ENCODE results near the gene ZNF561.
"Not testable (repeated sequence)": the region's sequence is repeated elsewhere in the genome, so short reads cannot be mapped to it uniquely, and the experiment has no call there.

The ZNF561 gene

GRCh38 chr19:9621156-9622037, at the start of gene ZNF561:
Gene ZNF561 (minus strand): TSS chr19:9621232. CDS start chr19:9619456, 1,776 bp downstream.
- peak; percentile 80 for DNase-seq (ENCODE audit: low read depth)

GRCh38 chr19:9668544-9668943, 47.5 kb upstream of the ZNF561 start:
- no peak for DNase-seq (ENCODE audit: low read depth)

- DNase-seq (ENCODE audit: low read depth), result no peak
Observed at GRCh38 chr19:9667898-9668297, 46.9 kb upstream of the ZNF561 start.

GRCh38 chr19:9658769-9659168, 37.7 kb upstream of the ZNF561 start:
- DNase-seq (ENCODE audit: low read depth), result no peak

- DNase-seq (ENCODE audit: low read depth), result not testable (repeated sequence)
Observed at GRCh38 chr19:9653066-9653555, 32.1 kb upstream of the ZNF561 start.

GRCh38 chr19:9651464-9651863, 30.4 kb upstream of the ZNF561 start:
- not testable (repeated sequence) for DNase-seq (ENCODE audit: low read depth)

- DNase-seq (ENCODE audit: low read depth), result no peak
Observed at GRCh38 chr19:9650345-9650744, 29.3 kb upstream of the ZNF561 start.

GRCh38 chr19:9645472-9645871, 24.4 kb upstream of the ZNF561 start:
- DNase-seq (ENCODE audit: low read depth), result no peak

- DNase-seq (ENCODE audit: low read depth), result no peak
Observed at GRCh38 chr19:9644472-9644871, 23.4 kb upstream of the ZNF561 start.

- no peak for DNase-seq (ENCODE audit: low read depth)
Observed at GRCh38 chr19:9641810-9642209, 20.8 kb upstream of the ZNF561 start.

- no peak for DNase-seq (ENCODE audit: low read depth)
Observed at GRCh38 chr19:9640956-9641355, 19.9 kb upstream of the ZNF561 start.

- no peak for DNase-seq (ENCODE audit: low read depth)
Observed at GRCh38 chr19:9636018-9636417, 15.0 kb upstream of the ZNF561 start.

GRCh38 chr19:9627856-9628255, 6.8 kb upstream of the ZNF561 start:
- no peak for DNase-seq (ENCODE audit: low read depth)

GRCh38 chr19:9622531-9622930, 1.5 kb upstream of the ZNF561 start:
- no peak for DNase-seq (ENCODE audit: low read depth)

GRCh38 chr19:9620842-9621155, 233 bp downstream of the ZNF561 start:
- DNase-seq (ENCODE audit: low read depth), result no peak

GRCh38 chr19:9615844-9616243, 5.2 kb downstream of the ZNF561 start:
- no peak for DNase-seq (ENCODE audit: low read depth)

- DNase-seq (ENCODE audit: low read depth), result no peak
Observed at GRCh38 chr19:9610484-9611113, 10.4 kb downstream of the ZNF561 start.

- DNase-seq (ENCODE audit: low read depth), result no peak
Observed at GRCh38 chr19:9608912-9609311, 12.1 kb downstream of the ZNF561 start.

GRCh38 chr19:9597027-9597426, 24.0 kb downstream of the ZNF561 start:
- no peak for DNase-seq (ENCODE audit: low read depth)

GRCh38 chr19:9586764-9587163, 34.3 kb downstream of the ZNF561 start:
- peak; percentile 68 for DNase-seq (ENCODE audit: low read depth)

GRCh38 chr19:9584073-9584833, 36.8 kb downstream of the ZNF561 start, which contains the start of gene ZNF121:
Gene ZNF121 (minus strand): TSS chr19:9584504. CDS start chr19:9568097, 16,407 bp downstream.
- DNase-seq (ENCODE audit: low read depth), result peak; percentile 67

GRCh38 chr19:9582081-9582725, 38.8 kb downstream of the ZNF561 start:
- DNase-seq (ENCODE audit: low read depth), result not testable (repeated sequence)
